GM18505 (cell line): ENCODE results near the gene CACNA1C.
"Not testable (repeated sequence)": the region's sequence is repeated elsewhere in the genome, so short reads cannot be mapped to it uniquely, and the experiment has no call there.

Source experiments
- ATAC-seq: cut with Tn5 transposase; IDR thresholded peaks from one replicate; pipeline ENCODE4 v1.9.1; 2021; ENCODE audit not compliant: unreplicated experiment
- POLR2A ChIP-seq: IDR thresholded peaks from 4 replicates; pipeline ENCODE4 v1.6.1; 2011; ENCODE audit warnings: borderline replicate concordance; ENCODE audit not compliant: insufficient read depth, insufficient read length; ENCODE audit errors: extremely low read depth

The CACNA1C gene

DNA sequence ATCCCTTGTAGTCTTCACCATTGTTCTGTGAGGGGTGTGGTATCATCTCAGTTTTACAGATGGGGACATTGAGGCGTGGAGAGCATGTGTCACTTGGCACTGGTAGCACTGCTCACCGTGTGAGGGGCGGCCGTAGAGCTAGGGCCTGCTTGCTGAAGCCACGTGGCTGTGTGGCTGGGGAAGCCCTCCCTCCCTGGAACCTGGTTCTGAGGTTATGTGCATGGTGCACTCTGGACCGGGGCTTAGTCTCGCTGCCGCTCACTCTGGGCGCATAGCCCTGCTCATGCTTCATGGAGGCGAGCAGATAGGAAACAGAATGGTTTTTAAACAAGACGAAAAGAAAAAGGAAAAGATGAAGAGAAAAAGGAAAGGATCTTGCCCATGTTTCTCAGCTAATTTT, 46.1 kb downstream of the CACNA1C start:
- no peak for ATAC-seq
- TF ChIP-seq POLR2A = no peak

DNA sequence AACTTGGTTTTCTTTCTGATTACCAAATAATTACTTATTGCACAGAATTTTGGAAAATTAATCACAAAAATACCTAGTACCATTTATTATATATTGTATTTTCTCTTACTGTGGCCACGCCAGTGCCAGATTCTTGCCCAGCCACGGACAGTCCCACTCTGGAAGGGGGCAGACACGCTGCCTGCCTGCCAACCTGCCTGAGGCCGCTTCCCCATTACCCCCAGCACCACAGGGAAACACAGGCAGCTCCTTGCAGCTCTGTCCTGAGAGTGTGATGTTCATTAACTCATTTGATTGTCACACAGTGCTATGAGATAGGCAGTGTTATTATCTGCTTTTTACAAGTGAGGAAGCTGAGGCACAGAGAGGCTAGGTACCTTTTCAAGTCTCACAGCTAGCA, 46.8 kb downstream of the CACNA1C start:
- ATAC-seq = no peak
- no peak for TF ChIP-seq POLR2A

DNA sequence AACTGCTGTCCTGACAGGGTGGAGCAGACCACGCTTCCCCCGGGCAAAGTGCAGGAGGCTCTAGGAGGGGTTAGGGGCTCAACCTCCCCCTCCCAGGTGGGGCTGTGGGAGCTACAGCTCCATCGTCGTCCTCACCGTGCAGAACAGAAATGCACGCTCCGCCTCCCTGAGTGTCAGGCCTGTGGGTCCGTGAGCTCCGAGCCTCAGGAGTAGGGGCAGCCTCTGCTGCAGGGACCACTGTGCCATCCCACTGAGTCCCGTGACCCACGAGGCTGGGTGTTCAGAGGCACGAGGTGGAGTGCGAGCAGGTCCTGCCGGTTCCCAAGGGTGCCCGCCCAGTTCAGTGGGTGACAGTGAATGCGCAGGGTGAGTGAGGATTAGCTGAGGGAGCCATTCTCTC, 48.6 kb downstream of the CACNA1C start:
- ATAC-seq = no peak
- TF ChIP-seq POLR2A = no peak

DNA sequence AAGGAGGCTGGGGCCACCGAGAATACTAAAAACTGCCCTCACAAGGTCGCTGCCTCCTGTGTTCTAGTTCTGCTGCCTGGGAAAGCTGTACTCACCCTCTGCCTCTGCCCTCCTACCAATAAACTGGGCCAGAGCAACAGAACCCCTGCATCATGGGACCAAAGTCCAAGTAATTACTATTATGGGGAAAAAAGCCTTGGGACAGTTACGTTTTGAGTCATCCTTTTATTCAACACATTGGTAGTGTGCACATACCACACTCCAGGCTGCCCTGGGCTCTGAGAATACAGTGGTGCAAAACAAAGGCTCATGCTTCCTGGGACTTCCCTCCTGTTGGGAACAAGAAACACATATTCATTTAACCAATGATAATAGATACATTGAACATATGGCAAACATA, 49.0 kb downstream of the CACNA1C start:
- TF ChIP-seq POLR2A = no peak
- ATAC-seq = no peak

DNA sequence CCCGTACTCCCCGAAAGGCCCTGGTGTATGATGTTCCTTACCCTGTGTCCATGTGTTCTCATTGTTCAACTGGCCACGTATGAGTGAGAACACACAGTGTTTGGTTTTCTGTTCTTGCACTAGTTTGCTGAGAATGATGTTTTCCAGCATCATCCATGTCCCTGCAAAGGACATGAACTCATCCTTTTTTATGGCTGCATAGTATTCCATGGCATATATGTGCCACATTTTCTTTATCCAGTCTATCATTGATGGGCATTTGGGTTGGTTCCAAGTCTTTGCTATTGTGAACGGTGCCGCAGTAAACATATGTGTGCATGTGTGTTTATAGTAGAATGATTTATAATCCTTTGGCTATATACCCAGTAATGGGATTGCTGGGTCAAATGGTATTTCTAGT, 49.9 kb downstream of the CACNA1C start:
- not testable (repeated sequence) for ATAC-seq

DNA sequence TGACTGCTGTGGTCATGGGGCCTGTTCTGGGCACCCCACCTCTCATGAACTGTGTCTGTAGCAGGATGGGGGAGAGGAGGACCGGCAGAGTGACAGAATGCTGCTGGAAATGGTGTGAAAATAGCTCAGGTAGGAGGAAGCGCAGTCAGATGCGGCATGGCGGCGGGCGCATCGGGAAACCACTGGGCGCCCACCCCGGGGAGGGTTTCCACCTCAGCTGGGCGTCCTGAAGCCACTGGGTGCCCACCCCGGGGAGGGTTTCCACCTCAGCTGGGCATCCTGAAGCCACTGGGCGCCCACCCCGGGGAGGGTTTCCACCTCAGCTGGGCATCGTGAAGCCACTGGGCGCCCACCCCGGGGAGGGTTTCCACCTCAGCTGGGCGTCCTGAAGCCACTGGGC, 52.6 kb downstream of the CACNA1C start:
- not testable (repeated sequence) for ATAC-seq

DNA sequence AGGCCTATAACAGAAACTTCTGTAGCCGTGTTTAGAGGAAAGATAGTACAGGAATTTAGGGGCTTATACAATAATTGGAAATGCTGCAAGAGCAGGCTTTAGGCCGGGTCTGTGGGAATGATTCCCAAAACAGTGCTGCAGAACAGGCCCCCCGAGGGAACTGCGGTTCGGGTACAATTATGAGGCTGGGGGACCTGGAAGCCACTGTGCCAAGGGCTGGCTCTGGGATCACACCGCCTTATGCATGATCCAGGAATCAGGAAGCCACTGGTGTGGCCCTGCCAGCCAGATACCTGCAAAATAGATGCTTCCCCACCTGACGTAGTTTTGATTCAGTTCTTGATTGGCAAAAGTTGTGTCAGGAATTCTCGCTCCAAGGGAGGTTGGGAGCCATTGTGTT, 55.4 kb downstream of the CACNA1C start:
- ATAC-seq = no peak
- no peak for TF ChIP-seq POLR2A

DNA sequence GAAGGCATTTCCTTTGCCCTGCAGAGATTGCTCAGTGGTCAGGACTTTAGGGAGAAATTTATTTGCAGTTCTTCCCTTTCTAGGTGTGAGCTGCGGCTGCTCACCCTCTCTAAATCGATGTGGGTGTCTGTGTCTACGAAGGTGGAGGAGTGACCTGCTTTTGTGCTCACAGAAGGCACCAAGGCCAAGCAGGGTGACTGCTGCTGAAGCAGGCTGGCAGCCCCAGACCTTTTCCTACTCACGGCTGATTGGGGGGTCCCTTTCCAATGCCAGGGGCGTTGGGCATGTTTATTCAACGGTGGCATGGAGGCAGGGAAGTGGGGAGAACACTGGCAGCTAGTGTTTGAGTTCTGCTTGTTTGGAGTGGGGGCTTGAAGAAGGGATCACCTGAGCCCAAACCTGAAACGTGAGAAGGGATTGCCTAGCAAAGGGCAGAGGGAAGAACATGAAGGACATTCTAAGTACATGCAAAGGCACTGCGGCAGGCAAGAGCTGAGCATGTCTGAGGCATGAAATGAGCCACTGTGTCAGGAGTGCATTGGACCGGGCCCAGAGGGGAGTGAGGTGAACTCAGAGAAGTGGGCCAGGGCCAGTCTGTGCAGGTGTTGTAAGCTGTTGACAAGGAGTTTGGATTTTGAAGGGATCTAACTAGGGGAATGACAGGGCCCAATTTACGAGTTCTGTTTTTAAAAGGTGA, 56.3 kb downstream of the CACNA1C start:
- ATAC-seq = no peak
- TF ChIP-seq POLR2A = no peak

DNA sequence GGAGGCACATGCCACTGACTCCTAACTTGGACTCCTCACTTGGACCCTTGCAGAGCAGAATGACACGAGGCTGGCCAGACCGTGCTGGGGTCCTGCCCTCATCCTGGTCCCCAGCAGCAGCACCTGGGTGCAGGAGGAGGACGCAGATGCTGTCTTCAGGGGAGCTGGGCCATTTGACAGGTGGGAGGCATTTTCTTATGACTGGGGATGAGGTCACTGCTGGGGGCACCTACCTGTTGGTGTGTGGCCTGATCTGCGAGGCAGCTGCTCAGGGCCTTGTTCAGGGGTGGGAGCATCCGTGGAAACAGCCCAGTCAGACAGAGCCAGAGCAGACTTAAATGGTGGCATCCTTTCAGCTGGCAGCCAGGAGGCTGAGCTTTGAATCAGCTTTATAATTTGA, 57.3 kb downstream of the CACNA1C start:
- no peak for ATAC-seq
- TF ChIP-seq POLR2A = no peak

DNA sequence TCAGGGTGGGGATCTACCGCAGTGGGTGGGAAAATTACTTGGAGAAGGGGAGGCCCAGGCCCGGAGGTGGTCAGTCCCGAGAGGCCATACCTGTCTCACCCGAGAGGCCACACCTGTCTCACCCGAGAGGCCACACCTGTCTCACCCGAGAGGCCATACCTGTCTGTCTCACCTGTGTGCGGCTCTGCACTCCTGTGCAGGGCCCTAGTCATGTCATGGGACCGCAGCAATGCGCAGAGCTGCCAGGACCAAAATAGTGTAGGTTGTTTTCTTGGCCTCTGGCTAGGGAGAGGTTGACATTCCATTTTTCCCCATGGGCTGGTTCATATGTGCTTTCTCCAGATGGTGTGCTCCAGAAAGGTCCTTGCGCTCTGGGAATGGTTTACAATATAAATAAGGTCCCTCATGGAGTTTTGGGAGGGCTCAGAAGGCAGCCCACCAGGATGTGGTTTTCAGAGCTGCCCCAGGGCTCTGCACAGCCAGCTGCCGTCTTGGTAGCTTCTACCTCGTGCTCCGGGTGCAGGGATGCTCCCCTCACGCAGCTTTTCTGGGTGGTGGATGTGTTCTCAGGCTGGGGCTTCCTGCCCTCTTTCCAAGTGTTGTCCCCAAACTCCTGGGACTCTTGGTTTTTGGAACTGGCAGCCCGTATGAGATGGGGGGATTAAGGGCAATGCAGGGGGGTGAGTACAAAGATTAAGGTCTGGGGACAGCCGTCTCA, 58.2 kb downstream of the CACNA1C start:
- TF ChIP-seq POLR2A = no peak
- ATAC-seq = no peak

DNA sequence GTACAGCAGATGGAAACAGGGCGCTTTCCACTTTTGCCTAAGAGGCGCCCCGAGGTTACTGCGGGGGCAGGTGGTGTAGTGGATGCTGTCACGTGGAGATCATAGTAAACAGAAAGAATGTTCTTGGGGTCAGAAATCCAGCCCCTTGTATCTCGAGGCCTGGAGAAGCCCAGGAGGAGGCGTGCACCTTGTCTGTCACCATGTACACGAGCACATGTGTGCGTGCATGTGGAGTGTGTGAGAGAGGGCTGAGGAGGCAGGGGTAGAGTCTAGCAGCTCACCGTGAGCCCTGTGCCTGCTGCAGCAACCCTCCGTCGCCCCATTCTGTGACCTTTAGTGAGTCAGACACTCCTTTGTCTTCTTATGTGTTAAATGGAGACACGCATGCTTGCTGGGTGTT, 59.0 kb downstream of the CACNA1C start:
- TF ChIP-seq POLR2A = no peak
- no peak for ATAC-seq

DNA sequence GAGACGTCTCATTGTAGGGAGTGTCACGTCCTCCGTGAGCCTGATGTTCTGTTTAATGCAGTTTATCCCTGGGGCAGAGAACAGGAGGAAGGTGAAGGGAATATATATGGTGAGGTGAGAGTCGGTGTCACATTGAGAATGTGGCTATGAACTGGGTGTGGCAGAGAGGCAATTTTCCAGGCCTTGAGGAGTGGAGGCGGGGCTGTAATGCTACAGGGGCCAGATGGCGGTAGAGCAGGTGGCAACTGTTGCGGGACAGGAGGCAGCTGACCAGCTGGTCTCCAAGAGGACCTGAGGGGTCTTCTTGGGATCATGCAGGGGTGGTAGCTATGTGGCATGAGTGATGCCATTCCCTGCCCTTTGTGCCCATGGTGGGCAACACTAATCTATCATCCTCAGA, 59.6 kb downstream of the CACNA1C start:
- TF ChIP-seq POLR2A = no peak

DNA sequence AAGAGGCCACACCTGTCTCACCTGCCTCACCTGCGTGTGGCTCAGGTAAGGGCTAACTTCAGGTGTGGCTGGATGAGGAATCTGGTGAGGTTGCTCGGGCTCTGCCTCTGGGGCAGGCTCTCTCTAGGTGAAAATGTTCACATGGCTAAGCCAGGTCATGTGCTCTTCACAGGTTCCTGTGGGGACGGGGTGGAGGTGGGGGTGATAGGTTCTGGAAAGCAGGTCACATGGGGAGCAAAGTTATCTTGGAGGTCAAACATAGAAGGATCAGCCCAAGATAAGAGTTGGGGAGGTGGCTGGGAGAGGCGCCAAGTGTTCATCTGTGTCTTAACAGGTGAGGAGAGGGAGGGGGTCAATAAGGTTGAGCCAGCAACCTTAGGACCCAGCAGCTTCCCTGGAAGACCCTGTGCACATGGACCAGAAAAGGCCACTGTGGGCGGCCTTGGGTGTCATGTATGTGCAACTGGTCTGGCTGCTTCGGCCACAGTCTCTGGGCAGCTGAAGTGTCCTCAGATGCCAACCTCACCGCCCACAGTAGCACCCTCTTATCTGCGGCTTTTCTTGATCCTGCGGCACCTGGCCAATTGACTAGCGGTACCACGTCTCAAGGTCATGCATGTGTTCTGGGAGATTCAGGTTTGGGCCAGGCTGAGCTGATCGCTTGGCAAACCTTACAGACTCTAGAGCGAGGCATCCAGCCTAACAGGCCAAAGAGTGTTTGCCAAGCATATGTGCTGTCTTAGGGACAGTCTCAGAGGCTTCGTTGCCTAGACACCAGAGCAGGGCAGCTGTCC, 60.5 kb downstream of the CACNA1C start:
- no peak for ATAC-seq

More for the DNA sequence above, 59.6 kb downstream of the CACNA1C start:
- no peak for ATAC-seq

DNA sequence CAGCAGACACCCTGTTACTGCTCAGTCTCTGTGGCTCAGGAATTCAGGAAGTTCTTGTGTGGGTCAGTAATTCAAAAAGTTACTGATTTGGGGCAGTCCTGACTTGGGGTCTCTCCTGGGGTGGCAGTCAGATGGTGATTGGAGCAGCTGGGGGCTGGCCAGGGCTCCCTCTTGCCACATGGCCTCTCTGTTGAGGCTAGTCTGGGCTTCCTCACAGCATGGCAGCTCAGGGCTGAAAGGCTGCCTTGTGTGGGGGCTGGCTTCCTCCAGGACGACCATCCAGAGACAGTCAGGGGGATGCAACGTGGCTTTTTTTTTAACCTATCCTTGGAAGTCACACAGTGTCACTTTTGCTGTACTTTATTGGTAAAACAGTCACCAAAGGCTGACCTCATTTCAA, 61.3 kb downstream of the CACNA1C start:
- no peak for ATAC-seq

More for the DNA sequence above, 60.5 kb downstream of the CACNA1C start:
- TF ChIP-seq POLR2A = no peak

More for the DNA sequence above, 61.3 kb downstream of the CACNA1C start:
- no peak for TF ChIP-seq POLR2A
